Measurements from ENCODE around the gene FYB2.

FYB2 gene

DNA sequence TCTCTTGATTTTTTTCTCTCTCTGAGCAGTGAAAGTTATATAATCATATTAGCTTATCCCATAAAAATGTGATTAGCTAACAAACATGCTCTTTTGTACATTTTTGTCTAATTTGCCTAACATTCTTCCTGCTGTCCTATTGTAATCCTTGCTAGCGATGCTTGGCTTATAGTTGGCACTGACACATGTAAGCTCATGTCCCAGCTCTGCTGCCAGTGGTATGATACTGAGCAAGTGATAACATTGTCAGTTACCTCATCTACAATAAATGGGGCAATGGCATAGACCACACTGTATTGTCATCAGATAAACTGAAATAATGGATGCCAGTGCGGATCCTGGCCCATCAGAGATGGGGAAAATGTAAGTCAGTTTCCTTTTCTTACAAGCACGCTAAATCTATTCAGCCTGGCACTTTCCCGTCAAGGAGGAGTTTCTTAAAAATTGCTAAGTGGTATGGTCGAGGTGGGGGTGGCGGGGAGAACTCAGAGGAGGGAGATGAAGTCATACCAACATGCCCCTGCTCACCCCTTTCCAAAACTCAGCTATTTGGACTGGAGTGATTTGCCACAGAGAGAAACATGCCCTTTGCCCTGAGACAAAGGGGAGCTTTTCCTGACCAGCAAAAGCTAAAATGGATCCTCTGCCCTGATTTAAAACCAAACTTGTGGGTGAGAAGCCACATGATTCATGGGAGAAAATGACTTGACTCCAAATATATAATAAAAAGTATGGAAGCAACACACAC is 1.3 kb downstream of the FYB2 start:
- Histone ChIP-seq H3K9ac (ENCODE audit: low read length in 2 of 2) (no peak overlapping the region), H3K27ac (ENCODE audit: low read length) (no peak overlapping the region), H3K9me3 (ENCODE audit: control insufficient read depth in 2 of 2, low read length in 2 of 2) (peaks cover 0 to 6% of the 10 kb centered on the region in 2 donors), H3K27me3 (ENCODE audit: control insufficient read depth in 1 of 2, insufficient read depth in 2 of 2, low read length in 2 of 2) (peaks cover 0 to 5% of the 10 kb centered on the region in 2 donors), H3K4me3 (ENCODE audit: low read length in 2 of 2) (no peak overlapping the region), H3K4me1 (ENCODE audit: control insufficient read depth, insufficient read depth, low read length) (peaks cover 8% of the 10 kb centered on the region), H3K36me3 (ENCODE audit: control insufficient read depth in 2 of 2, insufficient read depth in 2 of 2, low read length in 2 of 2) (no peaks in the 10 kb centered on the region)

DNA sequence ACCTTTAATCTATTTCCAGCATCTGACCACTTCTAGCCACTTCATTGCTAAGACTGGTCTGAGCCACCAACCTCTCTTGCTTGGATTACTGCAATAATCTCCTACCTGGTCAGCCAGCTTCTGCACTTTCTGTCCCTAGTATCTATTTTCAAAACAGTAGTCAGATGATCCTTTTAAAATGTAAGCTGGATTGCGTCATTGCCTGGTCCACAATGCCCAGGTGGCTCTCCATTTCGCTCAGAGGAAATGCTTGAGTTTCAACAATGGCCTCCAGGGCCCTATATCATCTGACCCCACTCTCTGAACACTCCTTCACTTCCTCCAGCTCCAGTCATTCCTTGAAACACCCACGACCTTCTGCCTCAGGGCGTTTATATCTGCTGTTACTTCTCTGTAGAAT is 2.3 kb downstream of the FYB2 start:
- H3K9me3 ChIP-seq (ENCODE audit: control insufficient read depth in 2 of 2, low read length in 2 of 2): peaks cover 0 to 6% of the 10 kb centered on the region in 2 donors
- H3K36me3 ChIP-seq (ENCODE audit: control insufficient read depth in 2 of 2, insufficient read depth in 2 of 2, low read length in 2 of 2): no peaks in the 10 kb centered on the region
- peaks cover 8% of the 10 kb centered on the region for H3K4me1 ChIP-seq (ENCODE audit: control insufficient read depth, insufficient read depth, low read length)
- H3K27me3 ChIP-seq (ENCODE audit: control insufficient read depth in 1 of 2, insufficient read depth in 2 of 2, low read length in 2 of 2): peaks cover 2 to 5% of the 10 kb centered on the region in 2 donors
- H3K27ac ChIP-seq (ENCODE audit: low read length): no peak overlapping the region
- no peak overlapping the region for H3K4me3 ChIP-seq (ENCODE audit: low read length in 2 of 2)
- H3K9ac ChIP-seq (ENCODE audit: low read length in 2 of 2): no peak overlapping the region

DNA sequence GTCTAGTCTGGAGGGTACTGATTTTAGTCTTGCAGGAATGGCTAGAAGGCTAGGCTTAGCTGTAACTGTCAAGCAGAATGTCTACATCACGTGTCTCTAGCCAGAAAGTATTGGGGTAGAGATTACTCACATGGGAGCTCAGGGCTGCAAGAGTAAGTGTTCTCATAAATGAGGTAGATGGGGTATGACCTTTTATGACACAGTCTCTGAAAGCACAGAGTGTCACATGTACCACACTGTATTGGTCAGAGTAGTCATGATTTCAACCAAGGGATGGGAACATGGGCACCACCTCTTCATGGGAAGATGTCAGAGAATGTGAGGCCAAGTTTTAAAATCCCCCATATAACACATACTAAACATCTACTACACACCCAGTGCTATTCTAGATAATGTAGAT is 2.9 kb downstream of the FYB2 start:
- Histone ChIP-seq H3K27ac (ENCODE audit: low read length) (no peak overlapping the region), H3K9me3 (ENCODE audit: control insufficient read depth in 2 of 2, low read length in 2 of 2) (peaks cover 0 to 6% of the 10 kb centered on the region in 2 donors), H3K27me3 (ENCODE audit: control insufficient read depth in 1 of 2, insufficient read depth in 2 of 2, low read length in 2 of 2) (peaks cover 2 to 5% of the 10 kb centered on the region in 2 donors), H3K4me3 (ENCODE audit: low read length in 2 of 2) (no peak overlapping the region), H3K9ac (ENCODE audit: low read length in 2 of 2) (no peak overlapping the region), H3K36me3 (ENCODE audit: control insufficient read depth in 2 of 2, insufficient read depth in 2 of 2, low read length in 2 of 2) (no peaks in the 10 kb centered on the region), H3K4me1 (ENCODE audit: control insufficient read depth, insufficient read depth, low read length) (peaks cover 7% of the 10 kb centered on the region)

DNA sequence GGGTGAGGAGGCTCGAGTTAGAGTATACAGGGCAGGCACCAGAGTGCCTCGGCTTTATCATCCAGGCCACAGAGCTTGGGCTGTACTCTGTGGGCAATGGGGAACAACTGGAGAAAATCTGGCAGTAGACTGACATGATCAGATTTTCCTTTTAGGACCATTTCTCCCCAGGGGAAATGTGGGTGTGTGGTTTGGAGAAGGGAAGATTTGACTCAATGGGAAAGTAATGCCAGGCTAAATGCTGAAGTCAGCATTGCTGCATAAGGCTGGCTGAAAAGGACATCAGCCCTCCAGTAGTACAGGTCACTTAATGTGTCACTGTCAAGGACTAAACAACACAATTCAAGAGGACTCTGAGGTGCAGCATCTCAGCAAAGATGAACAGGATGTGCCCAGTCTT is 5.0 kb downstream of the FYB2 start:
- Histone ChIP-seq H3K36me3 (ENCODE audit: control insufficient read depth in 2 of 2, insufficient read depth in 2 of 2, low read length in 2 of 2) (no peaks in the 10 kb centered on the region), H3K9me3 (ENCODE audit: control insufficient read depth in 2 of 2, low read length in 2 of 2) (peaks cover 0 to 6% of the 10 kb centered on the region in 2 donors), H3K27ac (ENCODE audit: low read length) (no peak overlapping the region), H3K4me3 (ENCODE audit: low read length in 2 of 2) (no peak overlapping the region), H3K9ac (ENCODE audit: low read length in 2 of 2) (no peak overlapping the region), H3K4me1 (ENCODE audit: control insufficient read depth, insufficient read depth, low read length) (no peaks in the 10 kb centered on the region), H3K27me3 (ENCODE audit: control insufficient read depth in 1 of 2, insufficient read depth in 2 of 2, low read length in 2 of 2) (peaks cover 2 to 3% of the 10 kb centered on the region in 2 donors)

DNA sequence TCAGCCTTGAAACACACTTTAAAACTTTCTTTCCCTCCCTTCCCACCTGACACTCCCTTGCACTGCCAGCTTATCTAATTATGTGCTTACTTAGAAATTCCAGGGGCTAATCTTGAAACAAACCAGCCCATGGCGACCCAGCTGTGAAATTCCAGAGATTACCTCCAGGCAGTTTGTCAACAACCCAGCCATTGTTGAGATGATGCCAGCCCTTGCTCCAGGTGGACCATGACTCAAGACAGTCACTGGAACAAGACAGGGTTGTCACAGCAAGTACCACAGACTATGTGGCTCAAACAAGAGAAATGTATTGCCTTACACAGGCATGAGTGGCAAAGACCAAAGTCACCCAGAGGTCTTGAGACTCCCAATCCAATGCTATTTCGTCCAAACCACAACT is 7.9 kb downstream of the FYB2 start:
- Histone ChIP-seq H3K4me3 (ENCODE audit: low read length in 2 of 2) (no peak overlapping the region), H3K9me3 (ENCODE audit: control insufficient read depth in 2 of 2, low read length in 2 of 2) (peaks cover 0 to 6% of the 10 kb centered on the region in 2 donors), H3K9ac (ENCODE audit: low read length in 2 of 2) (no peak overlapping the region), H3K4me1 (ENCODE audit: control insufficient read depth, insufficient read depth, low read length) (no peaks in the 10 kb centered on the region), H3K27ac (ENCODE audit: low read length) (no peak overlapping the region), H3K27me3 (ENCODE audit: control insufficient read depth in 1 of 2, insufficient read depth in 2 of 2, low read length in 2 of 2) (peaks cover 2 to 3% of the 10 kb centered on the region in 2 donors), H3K36me3 (ENCODE audit: control insufficient read depth in 2 of 2, insufficient read depth in 2 of 2, low read length in 2 of 2) (no peaks in the 10 kb centered on the region)

DNA sequence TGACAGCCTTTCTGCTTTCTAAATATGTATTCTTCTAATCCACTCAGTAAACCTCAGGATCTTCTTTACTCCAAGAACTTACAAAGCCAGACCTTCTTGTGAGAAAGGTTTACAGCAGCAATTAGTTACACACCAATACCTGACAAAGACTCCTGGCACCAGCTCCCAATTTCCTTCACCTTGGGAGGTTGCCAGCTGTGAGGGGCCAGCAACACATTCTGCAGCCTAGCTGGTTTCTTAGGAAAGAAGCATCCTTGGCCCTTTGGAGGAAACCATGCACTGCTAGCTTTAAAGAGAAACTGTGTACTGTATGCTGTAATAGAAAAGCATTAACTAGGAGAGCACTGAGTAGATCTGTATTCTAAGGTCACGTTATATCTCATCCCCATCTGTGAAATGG is 10.8 kb downstream of the FYB2 start:
- Histone ChIP-seq H3K4me3 (ENCODE audit: low read length in 2 of 2) (no peak overlapping the region), H3K27ac (ENCODE audit: low read length) (no peak overlapping the region), H3K36me3 (ENCODE audit: control insufficient read depth in 2 of 2, insufficient read depth in 2 of 2, low read length in 2 of 2) (no peaks in the 10 kb centered on the region), H3K9ac (ENCODE audit: low read length in 2 of 2) (no peak overlapping the region), H3K9me3 (ENCODE audit: control insufficient read depth in 2 of 2, low read length in 2 of 2) (no peaks in the 10 kb centered on the region), H3K4me1 (ENCODE audit: control insufficient read depth, insufficient read depth, low read length) (no peaks in the 10 kb centered on the region), H3K27me3 (ENCODE audit: control insufficient read depth in 1 of 2, insufficient read depth in 2 of 2, low read length in 2 of 2) (peaks cover 0 to 2% of the 10 kb centered on the region in 2 donors)

DNA sequence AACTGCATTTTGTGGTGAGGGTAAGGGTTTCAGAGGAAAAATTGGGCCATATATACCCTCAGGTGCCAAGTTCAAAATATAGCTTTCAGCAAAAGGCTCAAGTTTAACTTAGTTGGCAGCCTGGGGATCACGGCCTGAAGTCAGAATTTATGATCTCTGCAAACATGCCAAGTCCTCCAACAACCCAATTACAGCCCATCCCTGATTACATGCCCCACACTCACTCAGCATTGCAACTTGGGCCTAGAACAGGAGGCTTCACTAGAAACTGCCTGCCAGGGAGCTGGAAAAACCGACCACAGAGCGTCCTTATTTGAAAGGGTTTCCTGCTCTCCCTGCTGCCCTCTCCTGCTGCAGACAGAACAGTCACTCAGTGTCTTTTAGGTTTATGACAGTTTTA is 12.4 kb downstream of the FYB2 start:
- H3K27ac ChIP-seq (ENCODE audit: low read length): no peak overlapping the region
- H3K9ac ChIP-seq (ENCODE audit: low read length in 2 of 2): no peak overlapping the region
- no peaks in the 10 kb centered on the region for H3K9me3 ChIP-seq (ENCODE audit: control insufficient read depth in 2 of 2, low read length in 2 of 2)
- no peak overlapping the region for H3K4me3 ChIP-seq (ENCODE audit: low read length in 2 of 2)
- no peaks in the 10 kb centered on the region for H3K4me1 ChIP-seq (ENCODE audit: control insufficient read depth, insufficient read depth, low read length)
- H3K27me3 ChIP-seq (ENCODE audit: control insufficient read depth in 1 of 2, insufficient read depth in 2 of 2, low read length in 2 of 2): no peaks in the 10 kb centered on the region
- no peaks in the 10 kb centered on the region for H3K36me3 ChIP-seq (ENCODE audit: control insufficient read depth in 2 of 2, insufficient read depth in 2 of 2, low read length in 2 of 2)

DNA sequence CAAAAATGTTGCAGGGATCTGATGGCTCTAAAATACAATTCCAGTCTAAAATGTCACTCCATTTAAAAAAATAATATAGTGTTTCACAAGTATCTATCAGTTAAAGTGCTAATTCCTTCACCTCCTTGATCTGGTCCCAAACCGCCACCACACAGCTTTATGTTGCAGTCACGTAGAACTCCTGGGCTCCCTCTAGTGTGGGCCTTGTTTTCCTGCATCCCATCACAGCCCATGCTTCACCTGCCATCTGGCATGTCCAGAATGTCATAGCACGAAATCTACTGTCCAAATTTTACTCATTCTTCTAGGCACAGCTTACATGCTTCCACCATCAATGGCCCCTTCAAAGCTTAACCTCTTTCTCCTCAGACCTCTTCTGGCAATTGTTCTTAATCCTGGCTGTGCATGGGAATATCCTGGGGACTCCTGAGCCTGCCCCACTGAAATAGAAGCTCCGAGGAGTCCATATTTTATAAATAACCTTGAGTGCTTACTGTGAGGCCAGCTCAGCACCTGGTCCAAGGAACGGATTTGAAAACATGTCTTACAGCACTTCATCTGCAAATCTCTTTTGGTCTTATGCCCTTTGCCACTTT is 15.5 kb downstream of the FYB2 start:
- no peak overlapping the region for H3K27ac ChIP-seq (ENCODE audit: low read length)

DNA sequence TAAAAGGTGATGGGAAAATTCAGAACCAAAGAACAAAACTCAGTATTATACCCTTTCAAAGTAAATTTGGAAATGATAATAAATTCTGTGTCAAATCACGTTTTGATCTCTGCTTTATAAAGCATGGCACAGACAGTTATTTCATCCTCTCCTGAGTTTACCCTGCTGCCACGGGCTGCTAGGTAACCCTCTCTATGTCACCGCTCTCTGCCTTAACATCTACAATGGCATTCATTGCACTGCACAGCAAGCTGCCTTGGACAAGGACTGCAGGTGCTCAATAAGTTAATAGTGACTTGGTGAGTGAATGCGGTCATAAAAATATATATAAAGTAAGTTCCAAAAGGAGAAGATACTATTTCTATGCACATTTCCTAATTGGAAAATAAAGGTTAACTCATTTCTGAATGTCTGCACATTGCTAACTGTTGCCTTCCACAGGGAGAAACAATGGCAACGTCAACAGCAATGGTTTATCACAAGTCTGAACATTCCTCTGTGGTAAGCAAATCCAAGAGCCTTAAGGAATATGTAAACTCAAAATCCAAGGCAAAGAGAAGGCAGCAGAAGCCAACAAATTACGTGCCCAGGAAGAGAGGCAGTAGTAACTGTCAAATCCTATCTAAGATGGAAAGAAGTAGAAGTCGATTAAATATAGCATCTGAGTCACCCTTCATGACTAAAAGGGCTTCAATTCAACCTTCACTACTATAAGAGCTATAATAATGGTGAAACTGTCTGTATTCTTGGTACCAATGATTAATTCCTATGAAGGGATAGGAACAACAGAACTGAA is 19.4 kb downstream of the FYB2 start:
- Histone ChIP-seq H3K9me3 (ENCODE audit: control insufficient read depth in 2 of 2, low read length in 2 of 2) (no peaks in the 10 kb centered on the region), H3K27ac (ENCODE audit: low read length) (no peak overlapping the region), H3K9ac (ENCODE audit: low read length in 2 of 2) (no peak overlapping the region), H3K36me3 (ENCODE audit: control insufficient read depth in 2 of 2, insufficient read depth in 2 of 2, low read length in 2 of 2) (no peaks in the 10 kb centered on the region), H3K27me3 (ENCODE audit: control insufficient read depth in 1 of 2, insufficient read depth in 2 of 2, low read length in 2 of 2) (peaks cover 0 to 2% of the 10 kb centered on the region in 2 donors), H3K4me1 (ENCODE audit: control insufficient read depth, insufficient read depth, low read length) (peaks cover 2% of the 10 kb centered on the region), H3K4me3 (ENCODE audit: low read length in 2 of 2) (no peak overlapping the region)

More for the DNA sequence above, 15.5 kb downstream of the FYB2 start:
- Histone ChIP-seq H3K27me3 (ENCODE audit: control insufficient read depth in 1 of 2, insufficient read depth in 2 of 2, low read length in 2 of 2) (no peaks in the 10 kb centered on the region), H3K9me3 (ENCODE audit: control insufficient read depth in 2 of 2, low read length in 2 of 2) (no peaks in the 10 kb centered on the region), H3K4me3 (ENCODE audit: low read length in 2 of 2) (no peak overlapping the region), H3K9ac (ENCODE audit: low read length in 2 of 2) (no peak overlapping the region), H3K4me1 (ENCODE audit: control insufficient read depth, insufficient read depth, low read length) (peaks cover 2% of the 10 kb centered on the region), H3K36me3 (ENCODE audit: control insufficient read depth in 2 of 2, insufficient read depth in 2 of 2, low read length in 2 of 2) (no peaks in the 10 kb centered on the region)

DNA sequence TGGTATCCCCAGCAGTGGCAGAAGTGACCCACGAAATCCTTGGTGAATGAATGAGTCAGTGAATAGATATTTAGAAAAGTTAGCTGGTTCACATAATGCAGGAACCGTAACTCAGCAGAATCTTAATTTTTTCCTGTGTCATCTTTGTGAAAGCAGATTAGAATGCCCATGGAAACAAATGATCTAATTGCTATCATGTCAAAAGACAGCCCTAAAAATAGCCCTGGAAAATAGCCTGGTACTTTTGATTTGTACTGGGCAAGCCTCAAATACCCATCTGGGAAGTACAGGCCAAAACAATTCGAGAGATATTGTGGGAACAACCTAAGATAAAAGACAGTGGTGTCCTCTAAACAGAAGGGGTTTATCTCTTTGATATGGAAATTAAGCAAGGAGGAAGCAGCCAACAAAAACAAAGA is 21.1 kb downstream of the FYB2 start:
- Histone ChIP-seq H3K27me3 (ENCODE audit: control insufficient read depth in 1 of 2, insufficient read depth in 2 of 2, low read length in 2 of 2) (peaks cover 0 to 2% of the 10 kb centered on the region in 2 donors), H3K9ac (ENCODE audit: low read length in 2 of 2) (no peak overlapping the region), H3K36me3 (ENCODE audit: control insufficient read depth in 2 of 2, insufficient read depth in 2 of 2, low read length in 2 of 2) (no peaks in the 10 kb centered on the region), H3K9me3 (ENCODE audit: control insufficient read depth in 2 of 2, low read length in 2 of 2) (no peaks in the 10 kb centered on the region), H3K27ac (ENCODE audit: low read length) (no peak overlapping the region), H3K4me1 (ENCODE audit: control insufficient read depth, insufficient read depth, low read length) (peaks cover 2% of the 10 kb centered on the region), H3K4me3 (ENCODE audit: low read length in 2 of 2) (no peak overlapping the region)
